GM21529 (cell line): ENCODE measurements around the gene IQGAP3.

Source experiments
- ATAC-seq: cut with Tn5 transposase; IDR thresholded peaks from one replicate; pipeline ENCODE4 v1.9.1; 2021; ENCODE audit not compliant: unreplicated experiment

IQGAP3 gene

DNA sequence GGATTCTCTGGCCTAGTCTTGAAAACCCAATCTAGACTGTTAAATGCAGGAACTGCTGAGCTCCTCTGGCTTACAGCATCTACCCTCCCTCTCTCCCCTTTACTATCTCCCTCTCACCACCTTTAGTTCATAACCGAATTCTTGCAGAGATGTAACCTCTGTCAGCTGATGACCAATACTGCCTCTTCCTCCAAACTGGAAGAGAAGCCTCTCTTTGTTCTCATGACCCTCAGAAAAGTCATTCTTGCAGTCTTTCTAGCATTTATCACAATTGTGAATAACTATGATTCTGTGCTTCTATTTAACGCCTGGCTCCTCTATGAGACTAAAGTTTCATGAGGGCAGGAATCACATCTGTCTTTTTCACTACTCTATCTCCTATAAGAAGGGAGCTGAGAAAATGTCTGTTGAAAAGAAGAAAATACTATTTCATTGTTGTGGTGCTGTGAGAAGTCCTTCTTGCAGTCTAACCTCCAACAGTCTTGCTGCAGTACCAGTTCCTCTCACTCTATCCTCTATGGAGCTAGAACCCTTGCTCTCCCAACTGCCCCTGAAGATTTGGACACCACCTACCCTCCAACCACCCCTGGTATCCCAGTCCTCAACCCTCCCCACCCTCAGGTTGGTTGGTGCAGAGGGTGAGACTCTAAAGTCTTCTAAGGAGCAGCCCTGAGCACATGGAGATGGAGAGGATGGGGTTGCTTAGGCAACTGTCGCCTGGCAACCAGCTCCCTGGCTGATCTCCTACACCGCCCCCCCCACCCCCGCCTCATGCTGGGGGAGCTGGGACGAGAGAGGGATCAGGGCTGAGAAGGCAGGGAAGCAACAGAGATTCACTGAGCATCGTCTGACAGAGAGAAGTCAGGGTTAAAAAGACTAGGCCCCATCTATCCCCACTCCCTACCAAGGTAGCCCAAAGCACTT is 85.7 kb downstream of the IQGAP3 start:
- no peak for ATAC-seq

DNA sequence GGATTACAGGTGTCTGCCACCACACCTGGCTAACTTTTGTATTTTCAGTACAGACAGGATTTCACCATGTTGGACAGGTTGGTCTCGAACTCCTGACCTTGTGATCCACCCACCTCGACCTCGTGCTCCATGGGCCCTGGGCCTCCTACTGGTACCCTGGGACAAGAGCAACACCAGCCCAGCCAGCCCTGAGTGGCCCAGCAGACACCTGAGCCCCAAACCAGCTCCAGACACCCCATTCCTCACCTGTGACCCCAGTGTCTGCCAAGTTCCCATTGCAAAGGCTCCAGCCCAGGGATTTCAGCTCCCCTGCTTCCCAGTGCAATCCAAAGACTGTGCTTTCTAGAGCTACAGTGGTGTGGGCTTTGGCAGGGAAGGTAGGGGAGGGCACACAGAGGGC is 86.4 kb downstream of the IQGAP3 start:
- ATAC-seq = no peak

DNA sequence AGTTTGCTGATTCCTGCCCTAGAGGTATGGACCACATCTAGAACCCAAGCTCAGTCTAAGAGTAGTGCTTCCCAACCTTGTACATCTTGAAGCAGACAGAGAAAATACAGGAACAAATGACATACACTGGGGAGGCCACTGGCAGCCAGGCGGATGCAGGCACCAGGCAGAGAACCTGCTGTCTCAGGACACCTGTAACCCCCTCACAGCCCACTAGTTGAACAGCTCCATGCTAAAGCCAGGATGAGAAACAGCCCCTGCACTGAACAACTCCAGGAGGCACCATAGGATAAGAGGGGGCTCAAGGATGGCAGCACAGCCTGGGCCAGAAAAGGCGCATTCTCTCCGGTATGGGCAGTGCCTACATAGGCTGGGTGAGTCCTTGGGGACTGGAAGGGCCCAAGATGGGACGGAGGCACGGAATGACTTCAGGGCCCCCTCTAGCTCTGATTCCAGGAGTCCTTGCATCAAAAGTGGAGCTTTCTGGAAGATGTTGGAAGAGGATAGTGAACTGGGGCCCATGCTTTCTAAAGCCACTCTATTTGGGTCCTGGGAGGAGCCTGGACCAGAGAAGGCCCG is 87.8 kb downstream of the IQGAP3 start:
- no peak for ATAC-seq

DNA sequence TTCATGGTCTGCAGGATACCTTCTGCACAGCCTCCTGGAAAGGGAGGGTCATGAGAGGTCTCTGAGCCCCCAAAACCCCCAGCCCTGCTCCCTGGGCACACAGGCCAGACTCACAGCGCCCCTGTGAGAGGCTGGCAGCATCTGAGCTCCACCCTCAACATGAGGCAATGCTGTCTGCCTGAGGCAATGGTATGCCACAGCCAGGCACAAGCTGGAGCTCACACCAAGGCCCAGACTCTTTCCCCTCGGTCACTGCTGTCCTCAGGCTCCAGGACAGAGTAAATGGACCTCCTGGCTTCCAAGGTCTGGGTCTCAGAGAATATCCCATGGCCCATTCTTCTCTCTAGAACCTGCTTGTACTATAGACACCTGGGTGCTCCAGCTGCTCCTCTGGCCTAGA is 89.0 kb downstream of the IQGAP3 start:
- ATAC-seq = no peak

DNA sequence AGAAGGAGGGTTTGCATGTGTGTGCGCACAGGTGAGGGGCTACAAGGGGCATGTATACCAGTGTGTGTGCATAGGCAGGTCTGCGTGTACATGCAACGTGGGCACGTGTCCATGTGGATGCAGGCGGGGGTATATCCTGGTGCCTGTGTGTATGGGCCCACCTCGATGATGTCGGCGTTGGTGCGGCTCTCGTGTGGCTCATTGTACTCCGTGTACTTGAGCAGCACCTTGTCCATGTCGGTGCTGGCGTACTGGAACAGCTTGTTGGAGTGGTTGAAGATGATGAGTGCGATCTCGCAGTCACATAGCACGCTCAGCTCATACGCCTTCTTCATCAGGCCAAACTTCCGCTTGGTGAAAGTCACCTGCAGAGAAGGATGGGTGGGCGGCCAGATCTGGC is 90.1 kb downstream of the IQGAP3 start:
- ATAC-seq = no peak

DNA sequence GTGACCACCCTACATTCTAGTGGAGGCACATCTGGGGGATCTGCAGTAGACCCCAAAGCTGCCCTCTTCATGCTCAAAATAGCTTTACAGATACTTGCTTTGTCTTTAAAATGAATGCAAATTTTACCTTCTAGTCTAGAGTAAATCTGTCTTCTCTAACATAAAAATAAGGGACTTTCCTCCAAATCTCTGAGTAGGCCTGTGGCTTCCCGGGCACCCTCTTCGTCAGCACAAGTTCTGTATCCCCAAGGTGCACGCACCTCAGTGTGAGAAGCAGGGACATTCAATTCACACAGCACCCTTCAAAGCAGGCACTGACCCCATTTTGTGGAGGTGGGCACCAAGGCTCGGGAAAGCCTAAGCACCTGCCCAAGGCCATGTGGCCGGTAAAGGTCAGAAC is 90.8 kb downstream of the IQGAP3 start:
- no peak for ATAC-seq

- peak; percentile 58 for ATAC-seq
Observed at GRCh38 chr1:156480411-156481192, 91.8 kb downstream of the IQGAP3 start.

GRCh38 chr1:156480016-156480370 is 92.4 kb downstream of the IQGAP3 start:
- ATAC-seq = no peak

- no peak for ATAC-seq
Observed at GRCh38 chr1:156479093-156480015, 93.0 kb downstream of the IQGAP3 start.

DNA sequence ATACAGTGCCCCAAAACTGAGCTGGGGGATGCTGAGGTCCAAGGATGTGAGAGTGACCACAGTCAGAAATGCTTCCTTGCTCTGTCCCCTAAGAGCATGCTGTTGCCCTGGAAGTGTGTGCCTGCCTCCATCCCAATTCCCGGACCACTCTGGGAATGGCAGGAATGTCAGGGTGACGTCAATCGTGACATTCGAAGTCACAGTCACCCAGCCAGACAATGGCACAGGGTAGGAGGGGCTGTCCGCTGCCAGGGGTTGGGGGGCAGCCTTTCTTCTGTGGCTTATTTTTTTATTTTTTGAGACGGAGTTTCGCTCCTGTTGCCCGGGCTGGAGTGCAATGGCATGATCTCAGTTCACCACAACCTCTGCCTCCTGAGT is 94.1 kb downstream of the IQGAP3 start:
- ATAC-seq = no peak

- ATAC-seq = no peak
Observed at GRCh38 chr1:156477526-156478249, 94.7 kb downstream of the IQGAP3 start.

DNA sequence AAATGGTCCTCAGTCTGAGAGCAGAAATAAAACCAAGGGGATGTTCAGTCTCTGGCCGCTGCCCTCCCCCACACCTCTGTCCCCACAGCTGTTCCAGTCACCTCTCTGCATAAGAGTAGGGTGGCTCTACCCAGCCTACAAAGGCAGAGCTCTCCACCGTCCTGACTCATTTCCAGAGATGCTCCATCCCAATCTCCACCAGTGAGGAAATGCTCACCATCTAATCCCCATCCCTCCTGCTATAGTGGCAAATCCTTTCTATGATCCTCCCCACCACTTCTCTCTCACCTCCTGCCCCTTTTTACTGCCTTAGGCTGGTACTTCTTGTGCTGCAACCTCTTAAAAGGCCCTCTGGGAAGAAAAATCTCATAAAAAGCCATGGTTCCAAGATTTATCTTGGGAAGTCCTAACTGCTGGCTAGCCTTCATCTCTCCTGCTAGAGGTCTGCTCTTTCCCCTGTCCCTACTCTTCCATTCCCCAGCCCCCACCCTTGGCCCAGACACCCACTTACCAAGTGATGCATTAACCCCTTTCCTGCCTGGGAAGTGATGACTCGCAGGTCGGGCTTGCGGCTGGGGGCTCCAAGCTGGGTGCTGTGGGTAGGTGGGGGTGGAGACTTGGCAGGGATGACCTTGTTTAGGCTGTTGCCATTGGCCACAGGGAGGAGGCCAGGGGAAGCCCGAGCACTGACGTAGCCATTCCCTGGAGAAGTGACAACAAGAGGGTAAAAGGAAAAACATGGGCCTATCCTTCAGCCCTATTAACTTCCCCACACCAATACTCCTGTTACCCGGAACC is 95.7 kb downstream of the IQGAP3 start:
- ATAC-seq = no peak

DNA sequence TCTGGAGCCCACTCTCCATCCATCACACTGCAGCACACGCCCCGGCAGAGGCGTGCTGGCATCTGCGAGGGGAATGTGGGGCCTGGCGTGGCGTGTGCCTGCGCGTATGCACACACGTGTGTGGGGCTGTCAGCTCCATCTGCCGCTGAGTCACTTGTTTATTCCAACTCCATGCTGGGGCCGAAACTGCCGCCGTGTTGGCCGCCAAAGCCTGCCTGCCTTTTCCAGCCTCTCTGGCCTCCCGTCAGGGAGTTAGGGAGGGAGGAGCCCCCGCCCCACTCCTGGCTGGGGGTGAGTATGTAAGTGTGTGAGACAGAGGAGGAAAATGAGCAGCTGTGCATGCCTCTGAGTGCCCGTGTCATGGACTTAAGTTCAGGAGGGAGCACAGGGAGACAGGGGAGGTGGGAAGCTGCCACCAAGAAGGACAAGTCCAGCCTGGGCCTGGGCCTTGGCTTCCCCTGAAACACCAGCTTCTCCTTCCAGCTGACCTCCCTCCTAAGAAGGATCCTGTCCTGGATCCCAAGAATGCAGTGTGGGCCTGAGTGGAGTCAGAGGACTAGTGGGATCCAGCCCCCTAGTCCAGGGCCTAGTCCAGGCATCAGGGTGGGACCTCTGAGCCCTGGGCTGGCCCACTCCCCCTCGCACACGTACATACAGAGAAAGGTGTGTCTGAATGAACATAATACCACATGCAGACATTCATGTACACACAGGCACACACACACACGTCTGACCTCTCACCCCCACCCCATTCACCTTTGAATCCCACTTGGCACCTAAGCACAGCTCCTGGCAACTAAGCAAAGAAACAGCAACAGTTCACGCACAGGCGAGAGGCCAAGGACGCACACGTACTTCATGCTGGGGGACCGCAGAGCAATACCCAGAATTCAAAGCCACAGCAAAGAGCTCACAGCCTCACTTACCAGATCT is 96.5 kb downstream of the IQGAP3 start:
- no peak for ATAC-seq
